MG63 (cell line): Measurements from ENCODE around the gene DAAM2. TPM values are rescaled to one million over a fixed set of nuclear protein-coding genes. Genes with fewer than 3 reads are reported as not detected.
A peak's percentile ranks its signal among the peaks of the same experiment; 100 is the strongest.

Source experiments
- DNase-seq: peaks from one replicate; pipeline ENCODE4 v3.0.0-alpha.2; 2020
- H3K27me3 ChIP-seq: fragments of 250-450 bp; sonication (Bioruptor Pico); 2 replicates; pipeline ENCODE4 v1.5.1; 2020; ENCODE audit warnings: mild to moderate bottlenecking, moderate library complexity
- H3K36me3 ChIP-seq: fragments of 250-450 bp; sonication (Bioruptor Pico); 2 replicates; pipeline ENCODE4 v1.5.1; 2020; ENCODE audit warnings: mild to moderate bottlenecking, moderate library complexity
- H3K4me3 ChIP-seq: fragments of 250-450 bp; sonication (Bioruptor Pico); 2 replicates; pipeline ENCODE4 v1.5.1; 2020; ENCODE audit warnings: mild to moderate bottlenecking, moderate library complexity
- H3K9me3 ChIP-seq: fragments of 250-450 bp; sonication (Bioruptor Pico); 2 replicates; pipeline ENCODE4 v1.5.1; 2020; ENCODE audit warnings: mild to moderate bottlenecking, moderate library complexity
- total RNA-seq: library from RNA; depleted of rRNA; stranded (reverse); fragments of >200 nt; shearing (Covaris generic); gene quantifications from 2 replicates; pipeline ENCODE4 v1.2.3, GENCODE V29; 2014; ENCODE audit warnings: low replicate concordance

DAAM2 gene
- total RNA-seq, 1 experiment from 2014 or later = not detected

- H3K36me3 ChIP-seq = no peaks in the 10 kb centered on the region
- H3K4me3 ChIP-seq = no peak overlapping the region
- H3K9me3 ChIP-seq = no peaks in the 10 kb centered on the region
- no peaks in the 10 kb centered on the region for H3K27me3 ChIP-seq
- DNase-seq = no peak
Observed at GRCh38 chr6:39806278-39806677, 14.1 kb downstream of the DAAM2 start.

- Histone ChIP-seq H3K4me3 (no peak overlapping the region), H3K36me3 (no peaks in the 10 kb centered on the region), H3K9me3 (no peaks in the 10 kb centered on the region), H3K27me3 (no peaks in the 10 kb centered on the region)
- DNase-seq = no peak
Observed at GRCh38 chr6:39808346-39808745, 16.2 kb downstream of the DAAM2 start.

- no peak overlapping the region for H3K4me3 ChIP-seq
- H3K27me3 ChIP-seq = no peaks in the 10 kb centered on the region
- no peak for DNase-seq
- no peaks in the 10 kb centered on the region for H3K36me3 ChIP-seq
- H3K9me3 ChIP-seq = no peaks in the 10 kb centered on the region
Observed at GRCh38 chr6:39808964-39809363, 16.8 kb downstream of the DAAM2 start.

- H3K36me3 ChIP-seq = no peaks in the 10 kb centered on the region
- no peaks in the 10 kb centered on the region for H3K9me3 ChIP-seq
- no peak overlapping the region for H3K4me3 ChIP-seq
- no peaks in the 10 kb centered on the region for H3K27me3 ChIP-seq
- no peak for DNase-seq
Observed at GRCh38 chr6:39811835-39812345, 19.7 kb downstream of the DAAM2 start.

DNA sequence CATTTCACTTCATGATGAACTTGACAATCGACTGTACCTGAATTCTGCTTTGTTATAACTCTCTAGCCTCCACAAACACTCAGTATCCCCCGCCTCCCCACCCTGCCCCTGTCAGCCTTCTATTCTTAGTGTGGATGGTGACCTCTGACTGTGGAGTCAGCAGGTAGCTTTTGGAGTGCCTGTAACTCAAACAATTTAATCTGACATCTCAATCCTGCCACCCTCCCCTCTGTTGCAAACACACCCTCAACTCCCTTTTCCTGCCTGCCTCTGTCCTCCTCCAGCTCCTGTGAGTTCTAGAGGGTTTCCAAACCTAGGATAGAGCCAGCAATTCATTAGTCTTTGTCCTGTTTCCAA is 20.3 kb downstream of the DAAM2 start:
- Histone ChIP-seq H3K4me3 (no peak overlapping the region), H3K27me3 (no peaks in the 10 kb centered on the region), H3K36me3 (no peaks in the 10 kb centered on the region), H3K9me3 (no peaks in the 10 kb centered on the region)
- DNase-seq = no peak

DNA sequence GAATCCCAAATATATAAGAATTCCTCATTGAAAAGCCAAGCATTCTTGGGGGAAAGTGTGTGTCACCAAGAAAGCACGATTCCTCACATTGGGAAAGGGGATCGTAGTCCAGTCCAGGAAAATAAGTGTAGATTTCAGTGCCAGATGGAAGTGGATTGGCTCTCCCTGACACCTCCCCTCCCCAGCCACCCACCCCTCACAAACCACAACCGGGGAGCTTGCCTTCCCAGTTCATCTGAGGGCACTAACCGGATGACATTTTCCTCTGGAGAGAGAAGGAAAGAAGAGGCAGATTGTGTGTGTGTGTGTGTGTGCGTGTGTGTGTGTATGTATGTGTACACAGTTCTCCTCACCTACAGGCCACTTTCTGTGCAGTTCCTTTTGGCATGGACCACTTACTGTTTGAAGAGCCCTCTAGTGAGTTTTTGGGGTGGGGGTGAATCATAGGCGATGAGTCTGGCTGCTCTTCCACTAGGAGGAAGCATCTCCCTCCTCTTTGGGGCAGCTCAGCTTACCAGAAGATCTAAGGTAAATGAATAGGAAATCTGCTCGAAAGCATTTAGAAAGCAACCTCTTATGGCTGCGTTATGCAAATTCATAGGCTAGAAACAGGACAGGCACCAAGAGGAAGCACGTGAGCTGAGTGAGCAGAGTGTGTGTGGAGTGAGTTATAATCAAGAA is 20.8 kb downstream of the DAAM2 start:
- Histone ChIP-seq H3K9me3 (no peaks in the 10 kb centered on the region), H3K27me3 (no peaks in the 10 kb centered on the region), H3K4me3 (no peak overlapping the region), H3K36me3 (no peaks in the 10 kb centered on the region)
- peak; percentile 9 for DNase-seq

DNA sequence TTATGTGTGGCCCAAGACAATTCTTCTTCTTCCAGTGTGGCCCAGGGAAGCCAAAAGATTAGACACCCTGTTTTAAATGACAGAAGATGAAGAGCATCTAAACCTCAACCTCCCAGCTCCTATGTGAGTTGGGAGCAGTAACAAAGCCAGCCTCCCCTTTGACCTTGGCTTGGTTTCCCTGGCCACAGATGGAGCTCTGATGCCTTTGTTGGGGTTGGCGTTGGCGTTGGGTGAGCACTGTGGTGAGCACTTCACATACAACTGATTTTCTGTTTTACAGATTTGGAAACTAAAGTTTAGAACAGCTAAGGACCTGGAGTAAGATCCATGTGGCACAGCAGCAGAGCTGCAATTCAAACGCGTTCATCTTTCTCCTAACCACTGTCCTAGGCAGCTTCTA is 22.1 kb downstream of the DAAM2 start:
- no peaks in the 10 kb centered on the region for H3K9me3 ChIP-seq
- H3K4me3 ChIP-seq = no peak overlapping the region
- no peaks in the 10 kb centered on the region for H3K27me3 ChIP-seq
- DNase-seq = no peak
- no peaks in the 10 kb centered on the region for H3K36me3 ChIP-seq

DNA sequence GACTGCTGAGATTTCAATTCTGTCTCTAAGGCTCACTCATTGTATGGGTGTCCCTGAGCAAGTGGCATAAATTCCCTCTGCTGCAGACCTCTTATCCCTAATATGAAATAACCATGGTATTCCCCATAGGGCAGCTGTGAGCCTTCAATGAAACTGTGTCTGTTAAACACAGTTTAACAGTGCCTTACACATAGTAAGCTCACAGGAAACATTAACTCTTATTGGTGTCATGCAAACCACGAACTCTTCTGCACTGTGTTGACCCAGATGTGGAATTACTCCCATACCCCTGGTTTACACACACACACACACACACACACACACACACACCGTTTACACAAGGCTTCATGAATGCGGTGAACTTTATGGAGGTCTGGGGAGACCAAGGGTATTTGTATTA is 23.2 kb downstream of the DAAM2 start:
- Histone ChIP-seq H3K27me3 (no peaks in the 10 kb centered on the region), H3K36me3 (no peaks in the 10 kb centered on the region), H3K4me3 (no peak overlapping the region), H3K9me3 (no peaks in the 10 kb centered on the region)
- DNase-seq = no peak

- Histone ChIP-seq H3K27me3 (no peaks in the 10 kb centered on the region), H3K36me3 (no peaks in the 10 kb centered on the region), H3K9me3 (no peaks in the 10 kb centered on the region), H3K4me3 (no peak overlapping the region)
- DNase-seq = no peak
Observed at GRCh38 chr6:39816747-39817146, 24.6 kb downstream of the DAAM2 start.

DNA sequence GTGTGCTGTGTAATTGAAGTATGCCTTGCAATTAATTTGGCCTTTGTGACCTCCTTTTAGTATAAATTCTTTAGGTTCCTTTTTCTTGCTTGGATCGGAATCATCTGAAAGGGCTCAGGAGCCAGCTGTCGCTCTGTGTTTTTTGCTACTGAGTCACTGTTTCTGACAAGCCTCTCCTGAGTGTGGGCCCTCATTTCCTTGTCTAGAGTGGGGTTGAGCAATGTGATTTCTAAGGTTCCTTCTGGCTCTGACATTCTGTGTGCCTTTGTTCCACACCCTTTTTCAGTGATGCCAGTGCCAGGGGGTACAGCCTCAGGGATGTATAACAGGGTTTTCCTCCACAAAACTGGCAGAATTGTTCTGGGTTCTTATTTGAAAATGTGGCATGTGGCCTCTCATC is 26.5 kb downstream of the DAAM2 start:
- DNase-seq = no peak
- no peak overlapping the region for H3K4me3 ChIP-seq
- no peaks in the 10 kb centered on the region for H3K27me3 ChIP-seq
- H3K9me3 ChIP-seq = no peaks in the 10 kb centered on the region
- H3K36me3 ChIP-seq = no peaks in the 10 kb centered on the region

GRCh38 chr6:39819228-39819627 is 27.1 kb downstream of the DAAM2 start:
- no peak for DNase-seq
- no peaks in the 10 kb centered on the region for H3K9me3 ChIP-seq
- no peaks in the 10 kb centered on the region for H3K36me3 ChIP-seq
- no peak overlapping the region for H3K4me3 ChIP-seq
- no peaks in the 10 kb centered on the region for H3K27me3 ChIP-seq

DNA sequence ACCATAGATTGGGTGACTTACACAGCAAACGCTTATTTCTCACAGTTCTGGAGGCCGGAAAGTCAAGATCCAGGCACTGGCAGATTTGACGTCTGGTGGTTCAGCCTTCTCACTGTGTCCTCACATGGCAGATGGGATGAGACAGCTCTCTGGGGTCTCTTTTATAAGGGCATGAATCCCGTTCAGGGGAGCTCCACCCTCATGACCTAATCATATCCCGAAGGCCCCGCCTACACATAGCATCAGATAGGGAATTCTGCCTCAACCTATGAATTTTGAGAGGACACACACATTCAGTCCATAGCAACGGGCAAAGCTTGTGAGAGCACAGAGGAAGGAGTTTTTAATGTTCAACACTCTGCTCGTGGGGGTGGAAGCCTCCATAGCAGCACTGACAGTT is 27.5 kb downstream of the DAAM2 start:
- no peak for DNase-seq
- Histone ChIP-seq H3K9me3 (no peaks in the 10 kb centered on the region), H3K27me3 (no peaks in the 10 kb centered on the region), H3K4me3 (no peak overlapping the region), H3K36me3 (no peaks in the 10 kb centered on the region)

GRCh38 chr6:39820553-39820952 is 28.4 kb downstream of the DAAM2 start:
- Histone ChIP-seq H3K9me3 (no peaks in the 10 kb centered on the region), H3K4me3 (no peak overlapping the region), H3K36me3 (no peaks in the 10 kb centered on the region), H3K27me3 (no peaks in the 10 kb centered on the region)
- no peak for DNase-seq

- Histone ChIP-seq H3K27me3 (no peaks in the 10 kb centered on the region), H3K4me3 (no peak overlapping the region)
Observed at GRCh38 chr6:39821046-39821740, 29.0 kb downstream of the DAAM2 start.

DNA sequence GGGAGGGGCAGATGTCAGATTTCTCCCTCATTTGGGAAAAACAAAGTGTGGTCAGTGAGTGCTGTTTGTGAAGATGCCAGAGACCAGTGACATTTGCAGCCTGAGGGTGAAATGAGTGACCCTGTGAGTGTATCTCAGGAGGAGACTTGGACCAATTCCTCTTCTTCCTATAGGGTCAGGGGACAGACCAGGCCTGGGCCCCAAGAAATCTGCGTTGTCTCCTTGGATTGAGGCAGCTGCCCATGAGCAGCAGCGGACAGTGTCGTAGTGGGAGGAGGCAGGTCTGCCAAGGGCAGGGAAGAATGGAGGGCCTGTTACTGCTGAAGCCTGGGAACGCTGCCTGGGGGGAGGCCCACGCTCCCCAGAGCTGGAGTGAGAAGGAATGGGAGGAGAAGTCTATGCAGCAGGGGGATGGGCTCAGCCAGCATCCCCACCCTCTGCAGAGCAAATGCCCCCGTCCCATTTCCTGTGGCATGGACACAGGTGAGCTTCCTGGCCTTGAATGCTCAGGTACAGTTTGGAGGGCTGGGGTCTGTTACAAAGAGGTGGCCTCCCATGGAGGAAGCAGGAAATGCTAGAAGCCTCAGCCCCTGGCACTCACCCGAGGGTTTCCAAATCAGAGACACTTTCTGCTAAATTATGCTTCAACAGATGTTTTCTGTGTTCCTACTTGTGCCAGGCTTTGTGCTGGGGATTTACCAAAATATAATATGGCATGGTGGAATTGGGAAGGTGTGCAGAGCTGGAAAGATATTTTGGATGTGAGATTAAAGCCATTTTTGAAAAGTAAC is 29.8 kb downstream of the DAAM2 start:
- Histone ChIP-seq H3K27me3 (no peaks in the 10 kb centered on the region), H3K9me3 (no peaks in the 10 kb centered on the region), H3K36me3 (no peaks in the 10 kb centered on the region), H3K4me3 (no peak overlapping the region)
- DNase-seq = no peak

More at GRCh38 chr6:39821046-39821740, 29.0 kb downstream of the DAAM2 start:
- Histone ChIP-seq H3K9me3 (no peaks in the 10 kb centered on the region), H3K36me3 (no peaks in the 10 kb centered on the region)
- no peak for DNase-seq

DNA sequence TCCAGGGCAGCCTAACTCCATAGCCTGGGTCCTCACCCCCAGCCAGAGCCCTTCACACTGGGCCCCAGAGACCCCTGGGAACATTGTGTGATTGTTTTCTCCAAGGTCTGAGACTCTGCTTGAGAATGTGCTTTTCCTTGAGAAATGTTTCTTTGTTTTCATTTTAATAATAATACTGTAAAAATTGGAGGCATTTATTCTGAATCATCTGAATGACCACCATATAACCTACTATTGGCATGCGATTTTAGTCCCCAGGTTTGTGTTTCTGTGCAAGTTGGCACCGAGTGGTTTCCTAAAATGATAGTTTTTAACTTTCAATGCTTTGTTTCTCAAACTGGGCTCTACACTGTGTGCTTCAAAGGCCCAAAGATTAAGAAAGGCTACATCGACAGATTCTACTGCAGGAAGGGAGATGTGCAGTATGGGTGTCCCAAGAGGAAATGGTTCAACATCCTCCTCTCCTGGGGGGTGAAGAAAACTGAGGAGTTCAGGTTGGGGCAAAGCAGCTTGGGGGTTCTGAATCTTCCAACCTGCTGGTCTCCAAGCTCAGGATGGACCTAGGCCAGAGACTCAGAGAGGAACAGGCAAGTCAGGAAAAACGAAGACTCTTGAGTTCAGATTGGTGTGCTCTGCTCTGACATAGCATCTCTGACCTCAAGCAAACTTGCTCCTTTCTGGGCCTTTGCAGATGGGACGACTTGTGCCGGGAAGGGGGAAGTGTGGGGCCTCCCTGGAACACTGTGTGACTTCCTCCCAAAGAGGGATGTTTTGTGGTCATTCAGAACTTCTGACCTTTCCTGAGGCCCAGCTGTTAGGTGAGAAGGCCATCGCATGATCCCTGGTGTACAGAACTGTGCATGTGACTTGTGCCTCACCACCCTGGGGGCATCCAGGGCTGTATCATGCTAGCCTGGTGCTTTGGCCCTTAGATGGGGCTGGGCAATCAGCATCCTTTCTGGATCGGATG is 31.0 kb downstream of the DAAM2 start:
- Histone ChIP-seq H3K9me3 (no peaks in the 10 kb centered on the region), H3K4me3 (no peak overlapping the region), H3K36me3 (no peaks in the 10 kb centered on the region), H3K27me3 (no peaks in the 10 kb centered on the region)
- DNase-seq = no peak
